Lower leg skin (tissue), 4 donors: Measurements from ENCODE around the gene SH3TC2. TPM values are rescaled to one million over a fixed set of nuclear protein-coding genes. Genes with fewer than 3 reads are reported as not detected.

ENCODE experiments used
- microRNA counts, 2 donors: library from miRNA; unstranded; fragments of <30 nt; microRNA quantifications; one replicate each; lab custom pipeline; 2016
- microRNA-seq, 2 donors: library from miRNA; unstranded; fragments of <30 nt; microRNA quantifications; one replicate each; pipeline ENCODE4, GENCODE V29; 2016; ENCODE audit warnings: borderline replicate concordance in 2 of 2, borderline number of aligned reads in 1 of 2
- total RNA-seq, 4 donors: library from RNA; depleted of rRNA; stranded (reverse); fragments of >200 nt; gene quantifications; one replicate each; pipeline ENCODE4 v1.1.0, GENCODE V29; 2016

The SH3TC2 gene
- total RNA-seq, 4 donors from 2014 or later, result 0.80 to 3.7 (median 2.0) TPM

MicroRNA genes within 50 kb of the gene (microRNA counts, 767-probe panel; counts per million panel counts)
- microRNA hsa-miR-584-5p (lab: Ali Mortazavi, UCI), result 0 to 358 counts per million in 2 donors

Small RNAs within 50 kb of the gene (microRNA-seq; reads per million reads assigned to microRNA genes)
- 10.8 to 10.9 reads per million in 2 donors for gene MIR584

Other genes starting within 250 kb of the SH3TC2 start
- gene ADRB2, start 236.5 kb downstream of the SH3TC2 start, total RNA-seq, result 10 to 100 TPM; 31.4 to 90.3 (median 42.9) TPM
- gene ABLIM3, start 78.4 kb upstream of the SH3TC2 start, total RNA-seq, result 10 to 100 TPM in 1 of 4 donors, 1 to 10 TPM in 3; 4.2 to 12.3 (median 7.4) TPM
- gene AFAP1L1, start 208.8 kb upstream of the SH3TC2 start, total RNA-seq, result 10 to 100 TPM in 1 of 4 donors, 1 to 10 TPM in 3; 6.3 to 10.8 (median 8.0) TPM